HepG2 (cell line): ENCODE measurements around the gene AGRN. TPM values are rescaled to one million over a fixed set of nuclear protein-coding genes. Genes with fewer than 3 reads are reported as not detected.

Source experiments
- ATAC-seq: fragments of 200-7000 bp; cut with Tn5 transposase; 3 replicates; pipeline ENCODE4 v1.9.1; 2020; ENCODE audit warnings: mild to moderate bottlenecking, moderate library complexity
- BruUV-seq: library from RNA; stranded (reverse); fragments of 400-500 nt; replicated peaks from 2 replicates; lab custom pipeline; 2021; lab: Mats Ljungman, UMichigan
- CTCF ChIA-PET: fragments of 300-600 bp; formaldehyde crosslinking; extraction: SDS; loops from one replicate; lab custom pipeline; 2021; ENCODE audit warnings: low total read pairs, inconsistent platforms, low intra/inter-chr PET ratio; lab: Yijun Ruan, JAX
- POLR2A ChIA-PET: fragments of 350-600 bp; sonication (Branson Sonifier 250); formaldehyde crosslinking; loops from one replicate; lab custom pipeline; 2020; ENCODE audit warnings: antibody characterized with exemption, inconsistent platforms; lab: Yijun Ruan, JAX
- DNase-seq: peaks from one replicate; pipeline ENCODE4 v3.0.0-alpha.2; 2015; ENCODE audit warnings: low spot score
- FAIRE-seq: peaks from 3 replicates; lab custom pipeline; 2011; peaks lifted over from hg19 to GRCh38; lab: Jason Lieb, UNC
- H2AFZ ChIP-seq: one replicate; pipeline ENCODE4 v1.6.1; 2011; ENCODE audit warnings: low read length, inconsistent platforms
- H3K27ac ChIP-seq: fragments of 300-600 bp; 3 replicates; pipeline ENCODE4 v1.8.0; 2011; ENCODE audit warnings: mixed run types, mild to moderate bottlenecking, mixed read lengths, low read length, inconsistent platforms; ENCODE audit not compliant: insufficient read depth; ENCODE audit errors: extremely low read length
- H3K27me3 ChIP-seq, 2 experiments: fragments of 200-600 bp in 1 of 2; 2 replicates in 1 of 2; 3 replicates in 1 of 2; pipeline versions ENCODE4 v1.6.0 to v1.8.0; 2011; ENCODE audit warnings: low read length in 2 of 2, mild to moderate bottlenecking in 2 of 2, moderate library complexity in 2 of 2, inconsistent platforms in 1 of 2; ENCODE audit not compliant: insufficient read depth in 2 of 2, control insufficient read depth in 1 of 2
- H3K36me3 ChIP-seq, 2 experiments: fragments of 200-600 bp in 1 of 2; replicated peaks in 1 of 2; 2 replicates in 1 of 2; 3 replicates in 1 of 2; pipeline versions ENCODE4 v1.5.1 to v1.8.0; 2011; ENCODE audit warnings: low read length in 2 of 2, inconsistent platforms in 1 of 2; ENCODE audit not compliant: insufficient read depth in 2 of 2, control insufficient read depth in 1 of 2
- H3K4me1 ChIP-seq: 2 replicates; pipeline ENCODE4 v1.5.1; 2012; ENCODE audit warnings: low read length, inconsistent platforms; ENCODE audit not compliant: insufficient read depth
- H3K4me2 ChIP-seq: 2 replicates; pipeline ENCODE4 v1.6.0; 2011; ENCODE audit warnings: low read depth, low read length, inconsistent platforms
- H3K4me3 ChIP-seq, 3 experiments: fragments of 200-600 bp in 1 of 3; sonication (generic), shearing (Covaris generic) in 1 of 3; replicated peaks in 1 of 3; 2 replicates each; pipeline ENCODE4 v1.5.1; 2011 to 2016; ENCODE audit warnings: low read length in 3 of 3, inconsistent platforms in 2 of 3, low read depth in 2 of 3, mild to moderate bottlenecking in 2 of 3, control low read depth in 1 of 3, mixed read lengths in 1 of 3; ENCODE audit not compliant: insufficient read depth in 1 of 3
- H3K79me2 ChIP-seq: one replicate; pipeline ENCODE4 v1.6.1; 2011; ENCODE audit warnings: low read length, inconsistent platforms; ENCODE audit not compliant: insufficient read depth
- H3K9ac ChIP-seq: 2 replicates; pipeline ENCODE4 v1.6.0; 2011; ENCODE audit warnings: mild to moderate bottlenecking, low read depth, low read length, inconsistent platforms; ENCODE audit not compliant: insufficient read depth
- H3K9me3 ChIP-seq: 2 replicates; pipeline ENCODE4 v1.5.1; 2012; ENCODE audit warnings: mild to moderate bottlenecking, low read length
- H4K20me1 ChIP-seq: 2 replicates; pipeline ENCODE4 v1.6.0; 2011; ENCODE audit warnings: inconsistent platforms, mild to moderate bottlenecking, low read length, moderate library complexity; ENCODE audit not compliant: insufficient read depth
- KMT2B ChIP-seq: IDR thresholded peaks from 2 replicates; pipeline ENCODE4 v1.6.1; 2016; ENCODE audit warnings: missing genetic modification reagents, missing compliant biosample characterization
- MLXIP ChIP-seq: sonication (generic); formaldehyde crosslinking; IDR thresholded peaks from 2 replicates; pipeline ENCODE4 v1.9.0; 2021; ENCODE audit warnings: missing genetic modification reagents, borderline replicate concordance
- RFX1 ChIP-seq: fragments of 450-650 bp; IDR thresholded peaks from 2 replicates; pipeline ENCODE4 v1.6.1; 2017
- SALL2 ChIP-seq: sonication (generic); formaldehyde crosslinking; IDR thresholded peaks from 2 replicates; pipeline ENCODE4 v1.8.1; 2023; ENCODE audit warnings: mild to moderate bottlenecking, missing genetic modification reagents, inconsistent platforms
- SP5 ChIP-seq: IDR thresholded peaks from 2 replicates; pipeline ENCODE4 v1.6.1; 2016; ENCODE audit warnings: low read depth, borderline replicate concordance
- TBL1XR1 ChIP-seq: fragments of 150-350 bp; IDR thresholded peaks from 2 replicates; pipeline ENCODE4 v1.6.1; 2014; ENCODE audit warnings: borderline replicate concordance, low read length; ENCODE audit not compliant: partially characterized antibody
- ZNF549 ChIP-seq: sonication (generic); formaldehyde crosslinking; IDR thresholded peaks from 2 replicates; pipeline ENCODE4 v1.5.0; 2020; ENCODE audit warnings: missing genetic modification reagents
- ZNF556 ChIP-seq: sonication (generic); formaldehyde crosslinking; IDR thresholded peaks from 2 replicates; pipeline ENCODE4 v1.4.0; 2020; ENCODE audit warnings: mild to moderate bottlenecking, missing genetic modification reagents, borderline replicate concordance
- ZNF775 ChIP-seq: sonication (generic); formaldehyde crosslinking; IDR thresholded peaks from 2 replicates; pipeline ENCODE4 v1.4.0; 2020; ENCODE audit warnings: missing genetic modification reagents, mild to moderate bottlenecking, moderate library complexity, borderline replicate concordance
- WGBS: methylation state at CpG from one replicate; pipeline ENCODE4 v1.1.6; 2017; ENCODE audit warnings: low lambda C conversion rate; 5-methylcytosine and 5-hydroxymethylcytosine counted together
- in situ Hi-C: cut with HindIII; loops from 2 replicates; pipeline ENCODE4 v1.10.0; 2017; ENCODE audit warnings: low pct_unique_long_range_greater_than_20kb; ENCODE audit not compliant: extremely low pct_ligation_motif_present
- intact Hi-C: fragments of 100-400 bp; cut with micrococcal nuclease; formaldehyde crosslinking; loops from one replicate; pipeline ENCODE4 v1.10.0; 2022; ENCODE audit not compliant: unreplicated experiment
- polyA plus RNA-seq, 8 experiments: library from polyadenylated mRNA; depleted of rRNA in 3 of 8; stranded (reverse) in 7 of 8; unstranded in 1 of 8; fragments of >200 nt; fragmentation: Illumina TruSeq in 4 of 8; extraction: Trizol in 4 of 8; gene quantifications; 2 replicates each; pipeline versions ENCODE4 v1.2.1 to v1.2.3, GENCODE V29; 2011 to 2016; ENCODE audit warnings: low read depth in 4 of 8, missing spikeins in 1 of 8, mixed read lengths in 1 of 8; ENCODE audit not compliant: insufficient read depth in 1 of 8
- total RNA-seq, 5 experiments: library from RNA; depleted of rRNA; stranded (reverse); fragments of >200 nt; fragmentation: Illumina TruSeq; extraction: Trizol; gene quantifications; 2 replicates each; pipeline ENCODE4 v1.2.3, GENCODE V29; 2016; ENCODE audit warnings: low read depth in 1 of 5
- TF ChIP-seq, protein P1 (sequence below): sonication (generic); formaldehyde crosslinking; IDR thresholded peaks from 2 replicates; pipeline ENCODE4 v1.5.0; 2020; ENCODE audit warnings: missing genetic modification reagents, mild to moderate bottlenecking, borderline replicate concordance
- TF ChIP-seq, protein P2 (sequence below): sonication (generic); formaldehyde crosslinking; IDR thresholded peaks from 2 replicates; pipeline ENCODE4 v1.5.0; 2020; ENCODE audit warnings: mild to moderate bottlenecking, missing genetic modification reagents

AGRN gene
- total and polyA plus RNA-seq, 2 of the 13 experiments (the other 11 are each of a cell fraction or from before 2014, with no cell fraction given) = 29.8 to 65.2 TPM

- H4K20me1 ChIP-seq = peaks cover 10% of the 10 kb centered on the region; the same call in 1 of the 2 replicates
- no peaks in the 10 kb centered on the region for H3K9me3 ChIP-seq
- no peak overlapping the region for H3K27ac ChIP-seq
- no TSS peak for BruUV-seq
- H3K79me2 ChIP-seq = peaks cover 11% of the 10 kb centered on the region
- H3K9ac ChIP-seq = no peak overlapping the region
- DNase-seq (no peak), FAIRE-seq (no peak), ATAC-seq (no peak)
- ChIA-PET POLR2A (interaction anchor here (1.4 kb wide), 1 partner anchor 41 kb away, joined by 4 read pairs; no protein-coding TSS in a partner anchor), CTCF (no interaction called here)
- H3K4me3 ChIP-seq = no peak overlapping the region
- H3K4me1 ChIP-seq = peaks cover 32% of the 10 kb centered on the region
- in situ Hi-C loops = no loop called here
- 95% methylated on average over 4 of the region's 6 CpGs for WGBS
- no peak overlapping the region for H2AFZ ChIP-seq
- intact Hi-C loops = no loop called here
- no peak overlapping the region for H3K4me2 ChIP-seq
- peaks cover 22 to 39% of the 10 kb centered on the region in 2 experiments; a peak in 4 of 5 replicates for H3K36me3 ChIP-seq
- TF ChIP-seq ZNF556 (CRISPR knock-in tag) = no peak
- TF ChIP-seq ZNF549 (CRISPR knock-in tag) = no peak
- no peak for TF ChIP-seq SP5
- H3K27me3 ChIP-seq = no peaks in the 10 kb centered on the region
Observed at GRCh38 chr1:1038694-1039093, 18.8 kb downstream of the AGRN start.

GRCh38 chr1:1039145-1039910, 19.4 kb downstream of the AGRN start:
- 91% methylated on average over 16 of the region's 17 CpGs for WGBS
- no peak overlapping the region for H3K27ac ChIP-seq
- peaks cover 32% of the 10 kb centered on the region for H3K4me1 ChIP-seq
- no peaks in the 10 kb centered on the region for H3K27me3 ChIP-seq
- no peaks in the 10 kb centered on the region for H3K9me3 ChIP-seq
- BruUV-seq = no TSS peak
- ChIA-PET POLR2A (no interaction called here), CTCF (no interaction called here)
- in situ Hi-C loops = no loop called here
- H3K4me3 ChIP-seq = no peak overlapping the region
- FAIRE-seq (no peak), DNase-seq (no peak), ATAC-seq (no peak)
- intact Hi-C loops = no loop called here
- no peak for TF ChIP-seq MLXIP
- peak; percentile 26; the same call in 1 of the 2 replicates for TF ChIP-seq RFX1
- TF ChIP-seq, protein P1, sequence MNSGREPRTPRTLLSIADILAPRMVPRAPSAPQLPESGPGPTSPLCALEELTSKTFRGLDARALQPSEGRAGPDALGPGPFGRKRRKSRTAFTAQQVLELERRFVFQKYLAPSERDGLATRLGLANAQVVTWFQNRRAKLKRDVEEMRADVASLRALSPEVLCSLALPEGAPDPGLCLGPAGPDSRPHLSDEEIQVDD (CRISPR knock-in tag) = no peak
- no peak for TF ChIP-seq ZNF775 (CRISPR knock-in tag)
- TF ChIP-seq, protein P2, sequence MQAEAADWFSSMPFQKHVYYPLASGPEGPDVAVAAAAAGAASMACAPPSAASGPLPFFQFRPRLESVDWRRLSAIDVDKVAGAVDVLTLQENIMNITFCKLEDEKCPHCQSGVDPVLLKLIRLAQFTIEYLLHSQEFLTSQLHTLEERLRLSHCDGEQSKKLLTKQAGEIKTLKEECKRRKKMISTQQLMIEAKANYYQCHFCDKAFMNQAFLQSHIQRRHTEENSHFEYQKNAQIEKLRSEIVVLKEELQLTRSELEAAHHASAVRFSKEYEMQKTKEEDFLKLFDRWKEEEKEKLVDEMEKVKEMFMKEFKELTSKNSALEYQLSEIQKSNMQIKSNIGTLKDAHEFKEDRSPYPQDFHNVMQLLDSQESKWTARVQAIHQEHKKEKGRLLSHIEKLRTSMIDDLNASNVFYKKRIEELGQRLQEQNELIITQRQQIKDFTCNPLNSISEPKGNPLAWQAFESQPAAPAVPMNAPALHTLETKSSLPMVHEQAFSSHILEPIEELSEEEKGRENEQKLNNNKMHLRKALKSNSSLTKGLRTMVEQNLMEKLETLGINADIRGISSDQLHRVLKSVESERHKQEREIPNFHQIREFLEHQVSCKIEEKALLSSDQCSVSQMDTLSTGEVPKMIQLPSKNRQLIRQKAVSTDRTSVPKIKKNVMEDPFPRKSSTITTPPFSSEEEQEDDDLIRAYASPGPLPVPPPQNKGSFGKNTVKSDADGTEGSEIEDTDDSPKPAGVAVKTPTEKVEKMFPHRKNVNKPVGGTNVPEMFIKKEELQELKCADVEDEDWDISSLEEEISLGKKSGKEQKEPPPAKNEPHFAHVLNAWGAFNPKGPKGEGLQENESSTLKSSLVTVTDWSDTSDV (CRISPR knock-in tag) = no peak
- no peak for TF ChIP-seq SALL2
- TF ChIP-seq TBL1XR1 = no peak
- no peak for TF ChIP-seq KMT2B (CRISPR knock-in tag)
- no peak overlapping the region for H2AFZ ChIP-seq
- peaks cover 10% of the 10 kb centered on the region; the same call in 1 of the 2 replicates for H4K20me1 ChIP-seq
- no peak overlapping the region for H3K4me2 ChIP-seq
- H3K79me2 ChIP-seq = peaks cover 11% of the 10 kb centered on the region
- no peak overlapping the region for H3K9ac ChIP-seq
- peaks cover 27 to 45% of the 10 kb centered on the region in 2 experiments; a peak in 4 of 5 replicates for H3K36me3 ChIP-seq
